GM18505 (cell line): ENCODE data around the gene FSTL1.

Experiments used
- ATAC-seq: cut with Tn5 transposase; IDR thresholded peaks from one replicate; pipeline ENCODE4 v1.9.1; 2021; ENCODE audit not compliant: unreplicated experiment
- POLR2A ChIP-seq: IDR thresholded peaks from 4 replicates; pipeline ENCODE4 v1.6.1; 2011; ENCODE audit warnings: borderline replicate concordance; ENCODE audit not compliant: insufficient read depth, insufficient read length; ENCODE audit errors: extremely low read depth

FSTL1 gene

DNA sequence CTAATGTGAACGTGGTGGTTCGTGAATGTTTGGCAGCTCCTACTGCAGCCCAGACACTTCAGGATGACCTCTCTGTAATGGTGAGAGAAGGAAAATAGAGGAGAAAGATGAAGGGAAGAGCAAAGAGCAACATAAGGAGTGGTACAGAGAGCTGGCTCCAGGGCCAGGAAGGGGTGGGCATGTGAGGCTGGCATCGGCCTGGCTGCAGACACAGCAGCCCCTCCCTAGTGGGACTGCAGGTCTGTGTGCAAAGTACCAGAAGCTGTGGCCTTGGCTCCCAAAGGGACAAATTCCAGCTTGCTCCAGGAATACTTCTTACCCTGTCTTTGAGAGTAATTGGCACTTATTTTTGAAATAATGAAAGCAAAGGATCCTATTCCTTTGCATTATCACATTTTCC, 10.0 kb downstream of the FSTL1 start:
- no peak for ATAC-seq
- TF ChIP-seq POLR2A = no peak

DNA sequence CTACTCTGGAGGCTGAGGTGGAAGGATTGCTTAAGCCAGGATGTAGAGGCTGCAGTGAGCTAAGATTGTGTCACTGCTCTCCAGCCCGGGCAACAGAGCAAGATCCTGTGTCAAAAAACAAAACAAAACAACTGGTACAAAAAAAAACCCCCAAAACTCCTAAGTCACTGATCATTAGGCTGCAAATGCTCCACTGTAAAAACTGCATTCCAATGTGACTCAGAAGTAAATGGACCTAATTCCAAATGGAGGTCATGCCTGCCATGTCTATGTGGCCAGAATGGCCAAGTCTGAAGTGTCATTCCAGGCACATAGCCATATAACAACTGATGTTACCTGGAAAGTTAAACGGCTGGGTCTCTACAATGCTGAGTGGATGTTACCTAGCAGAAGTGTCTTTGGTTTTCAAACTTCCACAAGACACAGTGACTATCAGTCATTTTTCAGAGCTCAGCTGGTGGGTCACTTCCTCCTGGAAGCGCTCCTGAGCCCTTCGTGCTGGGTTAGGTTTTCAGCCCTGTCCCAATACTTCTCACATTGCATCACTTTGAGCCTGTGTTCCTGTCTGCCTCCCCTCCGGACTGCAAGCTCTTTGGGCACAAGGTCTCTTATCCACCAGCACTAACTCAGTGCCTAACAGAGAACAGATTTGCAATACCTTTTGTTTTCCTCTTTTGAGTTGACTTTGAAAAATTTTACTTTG, 10.6 kb downstream of the FSTL1 start:
- TF ChIP-seq POLR2A = no peak
- ATAC-seq = no peak

- ATAC-seq = no peak
- TF ChIP-seq POLR2A = no peak
Observed at GRCh38 chr3:120438665-120439370, 12.0 kb downstream of the FSTL1 start.

- TF ChIP-seq POLR2A = no peak
- no peak for ATAC-seq
Observed at GRCh38 chr3:120438216-120438615, 12.6 kb downstream of the FSTL1 start.

DNA sequence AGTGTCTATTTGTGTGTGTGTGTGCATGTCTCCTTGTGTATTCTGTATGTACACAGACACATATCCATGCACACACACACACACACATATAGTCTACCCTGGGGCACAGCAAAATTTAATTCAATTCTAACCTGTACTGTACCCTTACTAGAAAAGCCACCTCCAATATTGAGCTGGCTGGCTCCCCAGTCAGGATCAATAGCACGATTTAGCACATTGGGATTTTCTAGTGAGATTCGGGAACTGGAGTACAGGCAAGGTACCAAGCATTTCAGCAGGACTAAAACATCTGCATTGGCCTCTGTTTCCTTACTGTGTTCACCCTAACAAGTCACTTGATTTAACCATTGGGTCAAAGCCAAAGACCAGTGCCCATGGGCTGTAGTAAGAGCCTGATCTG, 13.2 kb downstream of the FSTL1 start:
- no peak for TF ChIP-seq POLR2A
- no peak for ATAC-seq

DNA sequence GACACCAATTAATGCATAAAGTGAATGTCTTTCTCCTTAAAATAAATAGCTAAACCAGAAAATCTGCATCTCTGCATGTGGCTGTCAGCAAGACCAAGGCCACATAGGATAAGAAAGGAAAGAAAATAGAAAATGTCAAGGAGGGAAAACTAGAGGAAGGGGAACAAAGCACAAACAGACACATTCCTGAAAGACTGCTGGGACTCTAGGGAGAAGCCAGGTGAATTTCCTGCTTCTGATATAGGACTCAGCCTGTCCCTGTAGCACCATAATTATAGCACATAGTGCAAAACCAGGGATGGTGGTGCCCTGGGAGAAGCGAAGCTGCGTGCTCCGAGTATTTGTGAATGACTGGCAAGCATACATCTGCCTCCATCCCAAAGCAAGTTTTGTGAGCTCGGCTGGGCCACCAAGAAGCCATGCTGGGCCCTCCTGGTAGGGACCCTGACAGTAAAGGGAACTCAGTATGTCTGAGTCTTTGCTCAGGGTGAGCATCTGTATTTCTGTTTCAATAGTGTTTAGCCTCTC, 14.2 kb downstream of the FSTL1 start:
- ATAC-seq = no peak

DNA sequence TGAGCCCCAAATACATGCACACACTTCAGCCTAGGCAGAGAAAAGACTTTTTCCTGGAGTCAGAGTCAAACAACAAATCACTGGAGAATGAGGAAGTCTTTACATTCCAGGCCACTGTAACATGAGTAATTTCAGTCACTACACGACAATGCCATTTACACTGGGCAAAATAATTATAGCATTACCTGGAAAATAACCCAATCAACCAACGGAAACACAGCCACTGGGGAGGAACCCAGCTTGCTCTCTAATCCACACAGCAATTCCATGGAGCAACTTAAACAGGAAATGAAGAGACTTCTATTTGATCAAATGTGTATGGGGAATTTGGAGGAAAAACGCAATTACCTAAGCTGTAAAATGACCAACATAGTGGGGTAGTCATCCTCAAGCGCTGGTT, 15.2 kb downstream of the FSTL1 start:
- no peak for ATAC-seq
- TF ChIP-seq POLR2A = no peak

More for the DNA sequence above, 14.2 kb downstream of the FSTL1 start:
- no peak for TF ChIP-seq POLR2A

GRCh38 chr3:120433662-120434331, 17.0 kb downstream of the FSTL1 start:
- no peak for TF ChIP-seq POLR2A
- no peak for ATAC-seq

- TF ChIP-seq POLR2A = no peak
- no peak for ATAC-seq
Observed at GRCh38 chr3:120432150-120432860, 18.5 kb downstream of the FSTL1 start.

DNA sequence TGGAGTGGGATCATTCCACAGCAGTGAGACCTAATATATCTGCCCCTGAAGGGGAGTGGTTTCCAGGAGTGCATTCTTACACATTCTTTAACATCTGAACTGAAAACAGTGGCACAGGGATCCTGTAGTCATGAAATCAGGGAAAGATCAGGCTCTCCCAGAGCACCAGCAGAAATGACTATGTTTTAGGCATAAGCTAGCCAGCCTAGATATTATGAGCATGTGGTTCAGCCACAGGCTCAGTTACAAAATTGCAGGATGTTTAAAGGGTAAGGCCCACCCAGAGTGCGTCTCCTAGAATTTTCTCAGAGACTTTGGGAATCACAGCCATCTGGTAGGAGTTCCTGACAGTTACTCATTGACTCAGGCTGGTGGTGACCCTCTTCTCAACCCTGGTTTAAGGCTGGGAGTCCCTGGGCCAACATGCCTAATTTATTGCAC, 20.9 kb downstream of the FSTL1 start:
- no peak for ATAC-seq
- TF ChIP-seq POLR2A = no peak

- no peak for ATAC-seq
Observed at GRCh38 chr3:120428924-120429323, 21.9 kb downstream of the FSTL1 start.

GRCh38 chr3:120427201-120427600, 23.6 kb downstream of the FSTL1 start:
- ATAC-seq = no peak
- no peak for TF ChIP-seq POLR2A

More at GRCh38 chr3:120428924-120429323, 21.9 kb downstream of the FSTL1 start:
- TF ChIP-seq POLR2A = no peak
